Pulmonary artery endothelial cell (primary cell): ENCODE measurements around the gene CYP1B1. TPM values are rescaled to one million over a fixed set of nuclear protein-coding genes. Genes with fewer than 3 reads are reported as not detected.
"Not testable (repeated sequence)": the region's sequence is repeated elsewhere in the genome, so short reads cannot be mapped to it uniquely, and the experiment has no call there.

Experiments used
- DNase-seq: peaks from one replicate; pipeline ENCODE4 v3.0.0-alpha.2; 2011; ENCODE audit warnings: low read depth, low spot score
- total RNA-seq: library from RNA; depleted of rRNA; stranded (reverse); fragments of >200 nt; gene quantifications from 2 replicates; pipeline ENCODE4 v1.2.3, GENCODE V29; 2014

The CYP1B1 gene
- total RNA-seq, 1 donor from 2014 or later = 0.13 TPM

DNA sequence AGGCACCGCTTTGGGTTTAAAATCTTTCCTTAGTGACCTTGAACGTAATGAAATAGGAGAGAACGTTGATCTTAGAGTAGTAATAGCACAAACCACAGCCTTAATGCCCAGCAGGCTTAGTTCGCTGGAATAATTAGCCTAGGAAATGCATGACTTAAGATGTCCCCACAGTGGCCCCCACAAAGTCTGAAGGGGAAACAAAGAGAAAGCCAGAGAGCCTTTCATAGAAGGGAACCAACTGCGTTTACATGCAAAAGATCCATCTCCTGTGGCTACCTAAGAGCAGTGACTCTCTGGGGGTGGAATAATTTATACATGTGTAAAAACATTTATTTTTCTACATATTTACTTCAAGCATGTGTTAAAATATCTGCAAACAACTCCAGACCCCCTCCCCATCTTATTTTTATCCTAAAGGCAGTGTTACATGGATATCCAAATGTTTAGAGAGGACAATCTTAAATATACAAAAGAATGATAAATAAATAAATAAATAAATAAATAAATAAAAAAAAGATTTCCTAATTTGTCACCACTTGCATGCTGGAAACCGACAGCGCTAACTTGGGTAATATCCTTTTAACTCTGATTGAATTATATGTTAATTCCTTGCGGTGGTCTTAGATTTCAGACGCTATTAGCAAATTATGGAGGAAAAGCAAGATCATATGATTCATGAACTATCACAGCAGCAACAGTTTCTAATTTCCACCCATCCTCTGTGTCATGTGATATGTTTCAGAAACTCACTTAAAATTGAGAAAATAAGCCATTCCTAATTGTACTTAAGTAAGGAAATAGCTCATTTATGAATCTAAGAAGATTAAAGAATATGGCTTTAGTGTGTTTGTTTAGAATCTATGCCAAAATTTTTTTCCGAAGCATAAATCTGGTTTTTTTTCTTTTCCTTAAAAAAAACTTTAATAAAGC is 23.4 kb upstream of the CYP1B1 start:
- DNase-seq = no peak

DNA sequence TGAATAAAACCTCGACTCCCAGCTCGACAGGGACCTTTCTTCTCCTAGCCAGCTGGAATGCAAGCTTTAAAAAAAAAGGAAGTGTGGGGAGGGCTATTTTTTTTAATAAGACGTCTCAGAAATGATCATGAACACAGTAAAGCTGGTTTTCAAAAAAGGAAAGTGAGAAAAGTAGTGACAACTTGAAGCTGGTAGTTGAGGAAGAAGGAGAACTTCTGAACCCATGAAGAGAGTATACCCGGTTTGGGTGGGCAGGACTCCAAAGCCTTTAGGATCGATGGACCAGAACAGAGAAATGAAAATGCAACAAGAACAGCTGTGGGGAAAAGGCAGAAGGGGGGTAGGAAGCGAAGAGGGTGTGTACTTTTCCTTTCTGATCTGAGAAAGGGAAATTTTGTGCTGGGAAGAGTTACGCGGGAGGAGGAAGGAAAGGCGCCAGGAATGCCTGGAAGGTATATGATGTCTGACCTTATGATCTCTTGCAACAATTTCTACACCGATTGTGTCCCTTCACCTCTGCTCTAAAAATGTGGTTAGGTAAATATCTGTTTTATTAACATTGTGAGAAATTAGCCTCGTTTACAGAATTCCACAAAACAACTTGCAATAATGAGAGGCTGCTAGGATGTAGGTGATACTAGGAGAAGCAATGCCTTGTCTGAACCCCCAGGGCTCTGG is 22.6 kb upstream of the CYP1B1 start:
- no peak for DNase-seq

DNA sequence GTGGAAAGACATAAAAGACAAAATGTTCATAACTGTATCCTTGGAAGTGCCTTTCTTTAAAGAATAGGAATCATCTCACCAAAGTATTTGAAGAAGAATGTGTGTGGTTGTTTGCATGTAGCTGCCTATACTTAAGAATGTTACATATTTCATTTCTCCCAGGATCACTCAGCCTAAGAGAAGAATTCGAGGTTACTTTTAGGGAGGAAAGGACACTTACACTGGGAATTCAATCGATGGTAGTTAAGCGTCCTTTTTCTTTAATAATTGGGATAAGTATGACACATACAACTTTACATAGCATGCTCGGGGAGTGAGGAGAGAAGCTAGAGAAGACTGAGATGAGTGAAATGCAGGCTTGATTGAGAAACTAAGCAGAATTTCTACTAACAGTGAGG is 22.0 kb upstream of the CYP1B1 start:
- no peak for DNase-seq

DNA sequence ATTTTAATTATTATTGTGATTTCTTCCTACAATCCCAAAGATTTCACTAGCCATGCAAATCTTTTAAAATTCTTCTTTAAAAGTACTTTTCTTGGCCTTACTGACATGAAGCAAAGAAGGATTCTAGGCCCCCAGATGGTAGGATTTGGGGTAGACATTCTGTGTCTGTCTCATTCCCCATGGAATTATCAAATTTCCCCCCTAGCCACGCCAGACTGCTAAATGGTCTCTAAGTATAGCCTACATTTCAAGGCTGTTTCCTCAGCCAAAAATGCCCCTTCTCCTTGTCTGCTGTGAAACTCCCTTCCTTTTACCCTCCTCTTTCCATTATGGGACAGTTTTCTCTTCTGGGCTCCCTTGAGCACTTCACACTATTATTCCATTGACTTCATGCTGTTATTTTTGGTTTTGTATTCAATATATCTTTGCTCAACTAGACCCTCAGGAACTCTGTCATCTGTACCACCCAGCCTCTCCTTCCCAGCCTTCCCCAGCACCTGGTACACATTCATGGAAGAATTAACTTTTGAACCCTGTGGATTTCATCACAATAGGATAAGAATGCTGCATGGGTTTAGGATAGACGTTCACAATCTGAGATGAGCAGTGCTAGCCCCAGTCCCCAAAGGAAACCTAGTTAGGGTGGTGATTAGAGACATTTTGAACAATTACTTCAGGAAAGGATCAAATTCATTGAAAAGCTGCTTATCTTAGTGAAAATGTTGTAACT is 21.5 kb upstream of the CYP1B1 start:
- DNase-seq = no peak

DNA sequence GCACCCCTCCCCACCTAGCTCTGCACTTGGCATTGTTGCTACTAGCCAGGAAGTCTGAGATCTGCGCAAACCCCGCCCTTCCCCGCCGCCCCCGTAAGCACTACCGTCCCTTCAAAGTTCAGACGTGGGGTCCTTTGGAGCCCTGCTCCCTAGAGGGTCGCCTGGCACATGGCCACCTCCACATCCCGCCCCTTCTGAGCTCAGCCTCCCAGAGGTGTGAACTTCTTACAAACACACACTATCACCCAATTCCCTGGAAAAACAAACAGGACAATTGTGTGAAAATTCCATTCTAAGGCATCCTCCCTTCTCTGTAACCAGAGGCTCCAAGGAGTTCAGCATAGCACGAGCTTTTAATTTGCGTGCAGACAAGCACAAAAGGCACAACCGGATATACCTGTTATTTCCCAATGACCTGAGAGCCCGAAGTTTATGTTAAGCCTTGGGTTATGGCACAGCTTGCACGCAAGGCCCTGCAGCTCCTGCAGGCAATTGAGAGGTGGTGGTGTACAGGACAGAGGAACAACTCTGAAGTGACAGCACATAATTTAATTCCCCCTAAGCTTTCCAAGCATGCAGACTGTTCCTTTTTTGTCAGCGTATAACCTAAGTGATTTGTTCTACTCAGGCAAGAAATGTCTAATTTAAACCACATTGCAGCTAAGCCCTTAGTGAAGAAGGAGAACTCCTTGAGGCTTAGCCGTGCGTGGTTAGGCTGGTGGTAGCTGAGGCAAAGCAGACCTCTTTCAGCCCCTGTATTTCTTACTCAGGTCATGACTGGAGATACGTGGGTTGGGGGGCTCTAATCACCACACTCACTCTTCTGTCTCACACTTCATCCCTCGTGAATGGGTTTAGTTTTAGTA is 20.3 kb upstream of the CYP1B1 start:
- DNase-seq = no peak

DNA sequence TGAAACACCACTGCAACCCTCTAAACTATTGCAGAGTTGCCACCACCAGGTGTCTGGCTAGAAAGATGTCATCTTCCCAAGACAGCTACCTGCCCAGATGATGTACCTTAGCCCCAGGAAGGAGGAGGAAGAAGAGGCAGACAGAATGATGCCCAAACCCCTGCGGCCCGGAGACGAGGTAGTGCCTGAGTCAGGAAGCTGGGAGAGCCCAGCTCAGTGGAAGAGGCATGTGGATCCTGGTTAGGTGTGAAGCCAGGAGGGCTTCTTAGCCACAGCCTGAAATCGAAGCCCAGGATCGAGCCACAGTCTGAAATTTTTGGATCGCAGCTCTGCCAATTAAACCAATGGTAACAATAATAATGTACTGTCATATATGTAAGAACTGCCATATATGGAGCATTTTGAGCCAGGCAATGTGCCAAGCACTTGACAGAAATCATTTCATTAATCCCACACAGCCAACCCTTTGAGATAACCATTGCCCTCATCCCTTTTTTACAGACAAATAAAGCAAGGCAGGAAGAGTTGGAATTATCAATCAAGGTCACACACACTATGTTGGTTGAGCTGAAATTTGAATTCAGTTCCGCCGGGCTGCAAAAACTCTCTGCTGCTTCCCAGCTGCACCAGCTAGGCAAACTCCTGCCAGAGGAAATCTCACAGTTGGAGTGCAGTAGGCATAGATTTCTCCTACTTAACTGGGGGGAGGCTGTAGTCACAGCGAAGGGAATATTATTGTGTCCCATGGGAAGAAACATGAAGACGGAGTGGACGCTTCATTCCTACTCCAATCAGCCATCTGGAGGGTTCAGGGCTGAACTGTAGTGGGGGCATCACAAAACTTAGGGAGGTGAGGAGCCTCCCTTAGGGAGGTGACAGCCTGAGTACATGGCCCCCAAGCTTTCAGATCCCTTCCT is 19.4 kb upstream of the CYP1B1 start:
- DNase-seq = no peak

DNA sequence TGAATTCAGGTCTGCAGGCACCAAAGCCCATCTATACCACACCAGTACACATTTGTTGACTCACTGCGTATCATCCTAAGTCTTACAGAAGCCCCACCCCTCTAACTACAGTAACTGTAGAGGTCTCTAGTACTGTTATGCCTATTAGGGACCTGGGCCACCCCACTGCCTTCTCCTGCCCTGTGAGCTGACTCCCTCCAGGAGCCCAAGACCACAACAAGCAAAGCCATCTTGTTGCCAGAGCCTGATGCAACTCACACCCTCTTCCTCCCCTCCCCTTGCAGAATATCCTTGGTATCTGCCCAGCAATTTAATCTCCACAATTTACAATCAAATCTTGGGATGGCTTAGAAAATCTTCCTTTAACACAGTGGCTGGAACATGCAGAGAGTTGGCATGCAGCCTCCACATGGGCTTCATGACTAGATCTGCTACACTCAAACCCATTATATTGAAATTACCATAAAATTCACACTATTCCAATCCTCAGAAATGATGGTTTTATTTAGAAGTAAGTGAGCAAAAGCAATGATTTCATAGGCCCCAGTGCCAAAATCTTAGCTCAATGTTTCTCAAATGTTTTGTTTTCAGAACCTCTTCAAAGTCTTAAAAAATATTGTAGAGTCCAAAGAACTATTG is 17.7 kb upstream of the CYP1B1 start:
- DNase-seq = no peak

DNA sequence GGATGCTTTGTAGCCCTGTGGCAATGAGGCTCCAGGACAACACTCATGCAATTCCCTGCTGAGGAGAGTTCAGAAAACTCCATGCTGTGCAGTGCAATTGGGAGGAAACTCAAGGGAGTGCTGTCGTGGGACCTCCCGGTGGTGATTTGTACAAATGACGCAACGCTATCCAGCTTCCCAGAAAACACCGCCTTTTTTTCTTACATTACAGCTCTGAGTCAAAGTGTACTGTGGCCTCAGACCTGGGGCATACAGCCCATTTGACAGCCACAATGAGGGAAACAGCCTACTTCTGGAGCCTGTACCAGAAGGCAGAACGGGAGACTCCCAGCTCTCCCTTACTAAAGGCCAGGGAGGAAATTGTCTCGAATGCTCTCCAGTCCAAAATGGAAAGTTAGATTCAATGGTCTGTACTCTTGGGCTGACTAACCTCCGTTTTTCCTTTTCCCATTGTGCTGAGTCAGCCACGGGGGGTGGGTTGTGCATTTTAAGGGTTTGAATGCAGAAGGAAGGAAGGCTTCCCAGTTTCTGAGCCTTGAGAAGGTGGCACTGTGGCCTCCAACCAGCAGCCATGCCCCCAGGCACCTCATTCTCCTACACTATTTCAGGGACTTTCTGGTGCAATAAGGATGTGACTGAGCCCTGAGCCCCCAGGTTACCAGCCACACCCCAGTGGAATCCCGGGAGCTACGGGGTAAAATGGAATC is 16.4 kb upstream of the CYP1B1 start:
- DNase-seq = no peak

DNA sequence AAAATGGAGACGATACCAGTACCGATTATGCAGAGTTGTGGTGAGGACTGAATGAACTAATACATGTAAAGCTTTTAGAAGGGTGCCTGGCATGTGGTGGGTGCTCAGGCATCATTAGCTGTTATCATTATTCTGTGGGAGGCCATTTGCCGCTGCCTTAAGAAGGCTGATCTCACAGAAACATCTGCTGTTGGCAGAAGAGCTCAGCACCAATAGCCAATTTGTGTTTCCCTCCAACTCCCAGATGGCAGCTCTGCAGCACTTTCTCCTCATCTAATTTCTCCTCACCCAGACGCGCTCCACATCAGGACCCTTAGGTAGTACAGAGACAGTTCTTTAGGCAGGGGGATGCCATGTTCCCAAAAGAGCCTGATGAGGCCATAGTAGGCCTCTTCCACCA is 15.8 kb upstream of the CYP1B1 start:
- no peak for DNase-seq

DNA sequence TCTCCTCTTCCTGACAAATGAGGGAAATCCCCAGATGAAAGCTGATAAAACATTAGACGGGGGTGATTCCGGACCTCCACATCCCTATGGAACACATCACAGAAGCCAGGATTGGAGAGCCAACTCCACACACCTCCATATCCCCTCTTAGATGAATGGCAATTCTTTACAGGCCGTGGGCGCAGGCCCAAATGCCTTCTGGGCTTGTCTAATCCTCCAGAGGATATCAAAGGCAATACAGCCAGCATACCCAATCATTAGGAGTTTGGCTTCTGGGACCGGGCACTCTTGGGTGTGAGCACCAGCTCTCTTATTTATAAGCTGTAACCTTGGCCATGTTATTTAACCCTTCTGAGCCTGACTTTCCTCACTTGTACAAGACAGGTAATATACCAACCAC is 15.0 kb upstream of the CYP1B1 start:
- DNase-seq = no peak

DNA sequence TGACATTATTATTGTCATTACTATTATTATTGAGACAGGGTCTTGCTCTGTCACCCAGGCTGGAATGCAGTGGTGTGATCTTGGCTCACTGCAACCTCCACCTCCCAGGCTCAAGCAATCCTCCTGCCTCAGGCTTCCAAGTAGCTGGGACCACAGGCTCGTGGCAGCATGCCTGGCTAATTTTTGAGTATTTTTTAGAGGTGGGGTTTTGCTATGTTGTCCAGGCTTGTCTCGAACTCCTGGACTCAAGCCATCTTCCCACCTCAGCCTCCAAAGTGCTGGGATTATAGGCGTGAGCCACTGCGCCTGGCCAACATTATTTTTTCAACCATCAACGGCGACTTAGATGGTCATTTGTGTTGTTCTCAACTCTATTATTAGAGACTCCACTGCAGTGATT is 14.3 kb upstream of the CYP1B1 start:
- not testable (repeated sequence) for DNase-seq

DNA sequence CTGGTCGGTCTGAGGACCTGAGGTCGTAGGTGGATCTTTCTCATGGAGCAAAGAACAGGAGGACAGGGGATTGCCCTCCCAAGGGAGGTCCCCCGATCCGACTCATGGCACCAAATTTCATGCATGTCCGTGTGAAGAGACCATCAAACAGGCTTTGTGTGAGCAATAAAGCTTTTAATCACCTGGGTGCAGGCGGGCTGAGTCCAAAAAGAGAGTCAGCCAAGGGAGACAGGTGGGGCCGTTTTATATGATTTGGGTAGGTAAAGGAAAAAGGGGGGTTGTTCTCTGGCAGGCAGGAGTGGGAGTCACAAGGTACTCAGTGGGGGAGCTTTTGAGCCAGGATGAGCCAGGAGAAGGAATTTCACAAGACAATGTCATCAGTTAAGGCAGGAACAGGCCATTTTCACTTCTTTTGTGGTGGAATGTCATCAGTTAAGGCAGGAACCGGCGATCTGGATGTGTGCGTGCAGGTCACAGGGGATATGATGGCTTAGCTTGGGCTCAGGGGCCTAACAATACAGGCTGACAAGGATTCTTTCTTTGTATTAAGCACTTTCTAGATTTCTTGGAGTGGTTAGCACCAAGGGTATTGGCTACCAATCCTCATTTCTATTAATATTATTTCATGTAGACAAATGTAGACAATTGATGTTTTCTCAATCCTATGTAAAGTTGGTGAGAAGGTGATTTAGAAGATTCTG is 10.2 kb upstream of the CYP1B1 start:
- not testable (repeated sequence) for DNase-seq

DNA sequence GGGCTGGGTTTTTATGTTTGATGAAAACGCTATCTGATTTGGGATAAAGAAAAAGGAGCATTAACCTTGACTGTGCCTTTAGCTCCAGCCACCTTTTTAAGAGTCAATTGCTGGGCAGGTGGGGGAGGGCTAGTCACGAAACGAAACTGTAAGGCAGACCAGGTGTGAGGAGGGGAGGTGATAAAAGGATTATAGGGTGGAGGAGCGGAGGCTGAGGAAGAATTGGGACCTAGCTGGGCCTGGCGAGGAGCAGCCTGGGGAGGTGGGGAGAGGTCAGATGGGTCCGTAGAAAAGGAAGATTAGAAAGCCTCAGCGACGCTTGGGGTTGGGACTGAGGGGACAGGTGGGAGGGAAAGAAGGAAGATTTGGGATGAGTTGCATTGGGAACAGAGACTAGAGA is 8.6 kb upstream of the CYP1B1 start:
- DNase-seq = not testable (repeated sequence)

DNA sequence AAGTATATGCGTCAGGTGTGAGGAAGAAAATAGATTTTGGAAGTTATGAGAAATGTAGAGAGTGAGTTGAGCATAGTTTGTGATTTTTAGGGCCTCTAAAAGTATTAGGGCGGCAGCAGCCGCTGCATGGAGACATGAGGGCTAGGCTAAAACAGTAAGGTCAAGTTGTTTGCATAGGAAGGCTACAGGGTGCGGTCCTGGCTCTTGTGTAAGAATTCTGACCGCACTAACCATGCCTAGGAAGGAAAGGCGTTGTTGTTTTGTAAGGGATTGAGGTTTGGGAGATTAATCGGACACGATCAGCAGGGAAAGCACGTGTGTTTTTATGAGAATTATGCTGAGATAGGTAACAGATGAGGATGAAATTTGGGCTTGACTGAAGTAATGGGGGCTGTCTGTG is 6.8 kb upstream of the CYP1B1 start:
- not testable (repeated sequence) for DNase-seq

DNA sequence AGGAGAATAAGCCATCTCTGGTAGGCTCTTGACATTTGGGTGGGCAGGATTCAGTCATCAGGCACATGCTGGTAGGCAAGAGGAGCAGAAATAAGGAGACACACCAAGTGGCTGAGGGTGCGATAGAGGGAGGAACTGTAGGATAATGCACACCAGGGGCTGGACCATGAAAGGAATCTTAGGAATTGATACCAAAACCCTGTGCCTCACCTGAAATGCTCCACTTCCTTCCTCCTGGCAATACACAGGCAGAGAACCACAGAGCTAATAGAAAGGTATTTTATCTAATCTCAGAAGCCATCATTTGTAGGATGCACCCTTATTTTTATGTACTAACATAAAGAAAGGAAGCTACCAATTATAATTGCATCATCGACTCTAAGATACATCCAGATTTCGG is 4.4 kb upstream of the CYP1B1 start:
- no peak for DNase-seq

DNA sequence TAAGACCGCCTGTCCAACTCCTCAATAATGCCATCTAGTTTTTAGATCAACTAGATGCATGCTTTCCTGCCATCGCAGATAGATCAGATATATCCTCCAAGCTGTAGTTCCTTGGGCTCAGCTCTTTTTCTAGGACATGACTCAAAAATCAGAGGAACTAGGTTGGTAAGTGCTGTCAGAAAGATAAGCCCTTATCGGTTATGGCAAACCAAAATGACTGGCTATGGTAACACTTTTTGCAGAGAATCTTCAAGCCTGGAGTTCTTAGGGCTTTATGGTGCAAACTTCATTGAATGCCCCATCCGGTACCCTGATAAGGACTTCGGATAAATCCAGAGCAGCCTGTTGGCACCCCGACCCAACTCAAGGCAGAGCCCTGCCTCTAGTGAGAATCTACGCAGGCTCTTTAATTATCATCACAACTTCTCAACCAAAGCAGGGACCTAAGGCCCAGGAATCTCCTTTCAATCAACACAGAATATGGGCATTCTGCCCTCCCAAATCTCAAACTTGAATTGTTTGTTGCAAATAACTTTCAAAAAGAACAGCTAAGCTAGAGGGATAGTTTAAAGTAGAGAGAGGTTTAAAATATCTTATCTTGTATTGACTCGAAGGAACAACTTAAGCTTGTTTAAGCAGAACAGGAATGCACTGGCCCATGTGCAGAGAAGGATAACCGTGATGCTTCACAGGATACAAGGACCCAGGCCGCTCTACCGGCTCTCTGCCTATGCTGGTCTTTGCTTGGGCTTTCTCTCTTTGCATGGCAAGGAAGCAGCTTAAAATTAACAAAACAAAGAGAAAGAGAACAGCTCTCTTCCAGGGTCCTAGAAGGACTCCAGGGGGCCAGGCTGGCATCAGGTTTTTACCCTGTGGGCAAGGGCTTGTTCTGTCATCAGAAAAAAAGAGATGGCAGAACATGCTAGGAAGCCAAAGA is 3.4 kb upstream of the CYP1B1 start:
- no peak for DNase-seq

DNA sequence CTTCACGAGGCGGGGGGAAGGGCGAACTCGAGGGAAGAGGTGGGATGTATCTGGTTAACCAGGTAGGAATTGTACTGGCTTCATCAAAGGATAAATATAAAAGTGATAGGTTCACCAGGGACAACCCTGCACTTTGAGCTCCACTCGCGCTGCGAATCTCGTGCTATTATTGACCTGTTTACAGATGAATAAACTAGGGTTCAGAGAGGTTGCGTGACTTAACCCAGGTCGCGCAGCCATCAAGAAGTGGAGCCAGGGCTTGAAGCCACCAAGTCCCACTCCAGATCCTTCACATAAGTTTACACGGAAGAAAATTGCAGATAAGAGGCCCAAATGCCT is 1.4 kb upstream of the CYP1B1 start:
- no peak for DNase-seq
